IMR-90 (cell line): ENCODE results near the gene TDRD7. TPM values are rescaled to one million over a fixed set of nuclear protein-coding genes. Genes with fewer than 3 reads are reported as not detected.

ENCODE experiments used
- ATAC-seq: fragments of 200-7000 bp; cut with Tn5 transposase; 2 replicates; pipeline ENCODE4 v1.9.1; 2020; ENCODE audit warnings: low read depth, mild to moderate bottlenecking, moderate library complexity
- BruUV-seq: library from RNA; stranded (reverse); fragments of 400-500 nt; replicated peaks from 2 replicates; lab custom pipeline; 2021; lab: Mats Ljungman, UMichigan
- CTCF ChIA-PET: fragments of 300-600 bp; formaldehyde crosslinking; extraction: SDS; loops from one replicate; lab custom pipeline; 2021; ENCODE audit warnings: antibody characterized with exemption; lab: Yijun Ruan, JAX
- POLR2A ChIA-PET: fragments of 300-600 bp; sonication (Branson Sonifier 250); formaldehyde crosslinking; loops from one replicate; lab custom pipeline; 2022; ENCODE audit warnings: antibody characterized with exemption; ENCODE audit not compliant: unreplicated experiment; lab: Charles Lee
- DNase-seq: peaks from one replicate; pipeline ENCODE4 v3.0.0; 2013
- H2AFZ ChIP-seq: replicated peaks from 2 replicates; pipeline ENCODE3; 2013; ENCODE audit warnings: low read length, mild to moderate bottlenecking; ENCODE audit not compliant: poor library complexity
- H2AK5ac ChIP-seq: 2 replicates; pipeline ENCODE4 v1.6.1; 2013; ENCODE audit warnings: low read depth, low read length, inconsistent platforms
- H2AK9ac ChIP-seq: replicated peaks from 2 replicates; pipeline ENCODE3; 2013; ENCODE audit warnings: mild to moderate bottlenecking, low read depth, low read length, moderate library complexity; ENCODE audit not compliant: poor library complexity
- H2BK120ac ChIP-seq: 2 replicates; pipeline ENCODE4 v1.6.1; 2013; ENCODE audit warnings: low read depth, low read length, inconsistent platforms
- H2BK15ac ChIP-seq: 3 replicates; pipeline ENCODE4 v1.6.1; 2013; ENCODE audit warnings: low read depth, low read length, inconsistent platforms
- H2BK20ac ChIP-seq: 2 replicates; pipeline ENCODE4 v1.6.1; 2013; ENCODE audit warnings: low read depth, mild to moderate bottlenecking, inconsistent platforms, low read length, moderate library complexity
- H2BK5ac ChIP-seq: 2 replicates; pipeline ENCODE4 v1.6.1; 2013; ENCODE audit warnings: mild to moderate bottlenecking, low read depth, low read length, inconsistent platforms; ENCODE audit not compliant: poor library complexity, severe bottlenecking
- H3K14ac ChIP-seq: replicated peaks from 2 replicates; pipeline ENCODE4 v1.6.1; 2013; ENCODE audit warnings: low read depth, low read length, inconsistent platforms
- H3K18ac ChIP-seq: 2 replicates; pipeline ENCODE4 v1.6.1; 2013; ENCODE audit warnings: low read depth, low read length, control low read depth
- H3K23ac ChIP-seq: 2 replicates; pipeline ENCODE4 v1.6.1; 2013; ENCODE audit warnings: low read depth, low read length, inconsistent platforms
- H3K27ac ChIP-seq: 2 replicates; pipeline ENCODE4 v1.5.1; 2013; ENCODE audit warnings: mild to moderate bottlenecking, control low read depth, low read length; ENCODE audit not compliant: insufficient read depth
- H3K27me3 ChIP-seq: 2 replicates; pipeline ENCODE4 v1.6.1; 2013; ENCODE audit warnings: low read length; ENCODE audit not compliant: control insufficient read depth, insufficient read depth
- H3K36me3 ChIP-seq: 2 replicates; pipeline ENCODE4 v1.6.1; 2013; ENCODE audit warnings: low read length, mixed read lengths; ENCODE audit not compliant: control insufficient read depth, insufficient read depth
- H3K4ac ChIP-seq: 2 replicates; pipeline ENCODE4 v1.6.1; 2013; ENCODE audit warnings: low read depth, low read length, inconsistent platforms
- H3K4me1 ChIP-seq: 2 replicates; pipeline ENCODE4 v1.6.1; 2013; ENCODE audit warnings: low read length, mixed read lengths; ENCODE audit not compliant: control insufficient read depth, insufficient read depth
- H3K4me2 ChIP-seq: 2 replicates; pipeline ENCODE4 v1.6.1; 2013; ENCODE audit warnings: low read depth, mild to moderate bottlenecking, control low read depth, low read length, moderate library complexity
- H3K4me3 ChIP-seq: 2 replicates; pipeline ENCODE4 v1.5.1; 2013; ENCODE audit warnings: low read depth, mild to moderate bottlenecking, control low read depth, low read length, moderate library complexity; ENCODE audit not compliant: insufficient read depth
- H3K56ac ChIP-seq: 2 replicates; pipeline ENCODE4 v1.6.1; 2013; ENCODE audit warnings: low read length, inconsistent platforms; ENCODE audit not compliant: insufficient read depth; ENCODE audit errors: extremely low read depth
- H3K79me1 ChIP-seq, 2 experiments: 2 replicates each; pipeline ENCODE4 v1.6.1; 2013; ENCODE audit warnings: low read length in 2 of 2, inconsistent platforms in 1 of 2, low read depth in 1 of 2
- H3K9ac ChIP-seq: 2 replicates; pipeline ENCODE4 v1.6.1; 2013; ENCODE audit warnings: low read depth, low read length, control low read depth
- H3K9me1 ChIP-seq: 2 replicates; pipeline ENCODE4 v1.6.1; 2013; ENCODE audit warnings: low read length, inconsistent platforms; ENCODE audit not compliant: insufficient read depth
- H3K9me3 ChIP-seq: 2 replicates; pipeline ENCODE4 v1.6.1; 2013; ENCODE audit warnings: low read length; ENCODE audit not compliant: control insufficient read depth, insufficient read depth
- H4K20me1 ChIP-seq: 2 replicates; pipeline ENCODE4 v1.6.1; 2013; ENCODE audit warnings: low read length, inconsistent platforms; ENCODE audit not compliant: insufficient read depth
- H4K5ac ChIP-seq: 2 replicates; pipeline ENCODE4 v1.6.1; 2013; ENCODE audit warnings: mild to moderate bottlenecking, low read depth, low read length, control low read depth
- H4K8ac ChIP-seq, 2 experiments: 2 replicates each; pipeline ENCODE4 v1.6.1; 2013; ENCODE audit warnings: low read depth in 2 of 2, low read length in 2 of 2, control low read depth in 1 of 2, inconsistent platforms in 1 of 2
- H4K91ac ChIP-seq: 2 replicates; pipeline ENCODE4 v1.6.1; 2013; ENCODE audit warnings: low read depth, low read length, inconsistent platforms; ENCODE audit not compliant: insufficient read depth
- BHLHE40 ChIP-seq: fragments of 150-350 bp; IDR thresholded peaks from 2 replicates; pipeline ENCODE4 v1.6.1; 2016; ENCODE audit warnings: mild to moderate bottlenecking, low read depth, low read length
- CTCF ChIP-seq: conservative IDR thresholded peaks from 2 replicates; pipeline ENCODE4 v1.5.1; 2012; ENCODE audit warnings: mild to moderate bottlenecking, low read depth, low read length, improper control_type of control experiment
- USF2 ChIP-seq: fragments of 150-350 bp; IDR thresholded peaks from 2 replicates; pipeline ENCODE4 v1.6.1; 2017; ENCODE audit warnings: mild to moderate bottlenecking, antibody characterized with exemption, low read length, low read depth
- WGBS, 2 experiments: methylation state at CpG; one replicate each; pipeline versions ENCODE4 v1.1.5 to v1.1.7; 2013; ENCODE audit warnings: missing lambda C conversion rate in 2 of 2; ENCODE audit not compliant: insufficient read length in 1 of 2; ENCODE audit errors: extremely low coverage in 2 of 2; 5-methylcytosine and 5-hydroxymethylcytosine counted together
- dilution Hi-C: fragments of 300-500 bp; cut with HindIII; formaldehyde crosslinking; loops from one replicate; pipeline ENCODE4 v1.14.3; 2018; ENCODE audit warnings: low sequenced_read_pairs; ENCODE audit not compliant: unreplicated experiment
- in situ Hi-C: fragments of 300-500 bp; cut with MboI; formaldehyde crosslinking; loops from 3 replicates; pipeline ENCODE4 v1.14.3; 2019; ENCODE audit warnings: low sequenced_read_pairs, inconsistent platforms, mixed read lengths
- intact Hi-C: fragments of 100-400 bp; cut with micrococcal nuclease; formaldehyde crosslinking; loops from 2 replicates; pipeline ENCODE4 v1.10.0; 2022
- polyA plus RNA-seq, 3 experiments: library from polyadenylated mRNA; depleted of rRNA; stranded (reverse); fragments of >200 nt; gene quantifications; 2 replicates each; pipeline ENCODE4 v1.2.3, GENCODE V29; 2012; ENCODE audit warnings: low replicate concordance in 1 of 3
- total RNA-seq: library from RNA; depleted of rRNA; stranded (reverse); fragments of >200 nt; gene quantifications from 2 replicates; pipeline ENCODE4 v1.2.3, GENCODE V29; 2012

TDRD7 gene
- total and polyA plus RNA-seq, 2 of the 4 experiments (the other 2 are of a cell fraction) = 4.4 to 9.7 TPM

GRCh38 chr9:97487107-97487506, 75.2 kb downstream of the TDRD7 start:
- no peak overlapping the region for H4K5ac ChIP-seq
- no peak overlapping the region for H4K91ac ChIP-seq
- no peak overlapping the region for H4K8ac ChIP-seq
- no peak overlapping the region for H2AK9ac ChIP-seq
- no peaks in the 10 kb centered on the region for H3K27me3 ChIP-seq
- H3K9me1 ChIP-seq = no peaks in the 10 kb centered on the region; the same call in 1 of the 2 replicates
- intact Hi-C loops (no loop called here), dilution Hi-C loops (no loop called here), in situ Hi-C loops (no loop called here)
- H2AK5ac ChIP-seq = no peak overlapping the region
- ATAC-seq (no peak), DNase-seq (peak; percentile 41)
- no peak overlapping the region for H3K27ac ChIP-seq
- no peak overlapping the region for H2BK5ac ChIP-seq
- 83% methylated on average over 1 of the region's 2 CpGs; no CpG with 5 or more reads in 1 of the 2 experiments for WGBS, 2 experiments
- no peak overlapping the region for H3K18ac ChIP-seq
- H3K9ac ChIP-seq = no peak overlapping the region
- H2BK120ac ChIP-seq = no peak overlapping the region
- no peak overlapping the region for H2BK15ac ChIP-seq
- H3K56ac ChIP-seq = no peak overlapping the region
- H2BK20ac ChIP-seq = no peak overlapping the region
- no peak overlapping the region for H3K4me2 ChIP-seq
- H3K9me3 ChIP-seq = peaks cover 5% of the 10 kb centered on the region
- no peak overlapping the region for H2AFZ ChIP-seq
- no peak overlapping the region for H3K14ac ChIP-seq
- no peak overlapping the region for H3K4ac ChIP-seq
- no peaks in the 10 kb centered on the region for H3K79me1 ChIP-seq
- ChIA-PET CTCF (interaction anchor here (0.6 to 2.4 kb wide), 6 partner anchors 8 to 112 kb away, joined by 3 to 8 read pairs (median 6); partner anchors contain the start of gene TMOD1), POLR2A (no interaction called here)
- no peaks in the 10 kb centered on the region for H4K20me1 ChIP-seq
- peaks cover 5% of the 10 kb centered on the region for H3K36me3 ChIP-seq
- no peak overlapping the region for H3K23ac ChIP-seq
- no peak for TF ChIP-seq USF2
- peak; percentile 27; the same call in 1 of the 2 replicates for TF ChIP-seq CTCF
- no peak for TF ChIP-seq BHLHE40
- no TSS peak for BruUV-seq
- H3K4me3 ChIP-seq = no peak overlapping the region
- H3K4me1 ChIP-seq = peaks cover 8% of the 10 kb centered on the region
